ENCODE measurements around the gene TNRC6A. TPM values are rescaled to one million over a fixed set of nuclear protein-coding genes. Genes with fewer than 3 reads are reported as not detected.

TNRC6A gene
- total RNA-seq (2014; rRNA removed) (16.2 and 20.3 TPM in 2 replicates), Bru-seq, nascent RNA (percentile 89 among the genes with signal in this experiment), BruChase-seq, experiment 1, labeled RNA remaining after a 6-hour chase (percentile 86 among the genes with signal in this experiment), BruChase-seq, experiment 2, labeled RNA remaining after a 2-hour chase (percentile 91 among the genes with signal in this experiment)
- long read RNA-seq, partial matches to known transcripts: 13 of 33 reads
- long read RNA-seq, other reads (novel, unspliced or antisense): 20 of 33 reads

- intact Hi-C loops (cut with micrococcal nuclease): loop anchor here (2.0 kb wide), 1 partner anchor 29 kb away; no protein-coding TSS in a partner anchor
- no peaks in the 10 kb centered on the region for H3K27me3 ChIP-seq (ENCODE audit: low read length)
- peak within 1 kb of the TSS; percentile 86 for H3K9ac ChIP-seq (ENCODE audit: low read length)
- H3K9me3 ChIP-seq (ENCODE audit: low read length): no peaks in the 10 kb centered on the region
- ChIA-PET POLR2A (ENCODE audit: unreplicated experiment) (no interaction called here), CTCF (no interaction called here)
- peak within 1 kb of the TSS; percentile 99 for H3K4me2 ChIP-seq (ENCODE audit: low read length)
- no peaks in the 10 kb centered on the region for H3K9me2 ChIP-seq (replicated peaks; ENCODE audit: low read length)
- DNase-seq (peak; percentile 74), ATAC-seq (peak; percentile 87)
- no TSS peak for BruUV-seq (replicated peaks)
- peaks cover 10% of the 10 kb centered on the region; the same call in 1 of the 2 replicates for H4K20me1 ChIP-seq (ENCODE audit: low read length)
- H3K36me3 ChIP-seq (ENCODE audit: low read depth, low read length): peaks cover 13% of the 10 kb centered on the region; the same call in 1 of the 2 replicates
- TF ChIP-seq EZH2phosphoT487 (IDR thresholded peaks at IDR 0.05; ENCODE audit: borderline replicate concordance, low read length) (no peak), EZH2 (IDR thresholded peaks at IDR 0.05; ENCODE audit: low read length, unreplicated experiment) (no peak), CTCF (conservative IDR thresholded peaks at IDR 0.05; ENCODE audit: low read depth, low read length) (no peak)
- H3F3A ChIP-seq (ENCODE audit: low read length, unreplicated experiment): no peaks in the 10 kb centered on the region
- H2AFZ ChIP-seq (ENCODE audit: low read length): peak within 1 kb of the TSS; percentile 82
- H3K4me1 ChIP-seq (ENCODE audit: insufficient read depth, low read length): peaks cover 15% of the 10 kb centered on the region
- peak within 1 kb of the TSS; percentile 75 for H3K4me3 ChIP-seq (ENCODE audit: low read length)
- H3K27ac ChIP-seq (ENCODE audit: low read length): peak within 1 kb of the TSS; percentile 71
- peaks cover 54% of the 10 kb centered on the region for H3K79me2 ChIP-seq (ENCODE audit: low read length)
These were observed at the start of gene TNRC6A for GRCh38 chr16:24729243-24729950. Gene TNRC6A, plus strand, starts transcription at chr16:24729651. Its CDS starts 191 bp downstream, at chr16:24729842.

- ATAC-seq (no peak), DNase-seq (peak; percentile 25)
- ChIA-PET POLR2A (ENCODE audit: unreplicated experiment) (no interaction called here), CTCF (no interaction called here)
- TF ChIP-seq CTCF (conservative IDR thresholded peaks at IDR 0.05; ENCODE audit: low read depth, low read length) (no peak), EZH2 (IDR thresholded peaks at IDR 0.05; ENCODE audit: low read length, unreplicated experiment) (no peak), EZH2phosphoT487 (IDR thresholded peaks at IDR 0.05; ENCODE audit: borderline replicate concordance, low read length) (no peak)
- no peaks in the 10 kb centered on the region for H3K36me3 ChIP-seq (ENCODE audit: low read depth, low read length)
- intact Hi-C loops (cut with micrococcal nuclease): no loop called here
- no peaks in the 10 kb centered on the region for H3K27me3 ChIP-seq (ENCODE audit: low read length)
- H2AFZ ChIP-seq (ENCODE audit: low read length): no peak overlapping the region
- H3K9me3 ChIP-seq (ENCODE audit: low read length): no peaks in the 10 kb centered on the region
- no peaks in the 10 kb centered on the region for H3K79me2 ChIP-seq (ENCODE audit: low read length)
- H3K27ac ChIP-seq (ENCODE audit: low read length): no peak overlapping the region
- no peak overlapping the region for H3K4me2 ChIP-seq (ENCODE audit: low read length)
- H3K4me3 ChIP-seq (ENCODE audit: low read length): no peak overlapping the region
- H3K9me2 ChIP-seq (replicated peaks; ENCODE audit: low read length): no peaks in the 10 kb centered on the region
- BruUV-seq (replicated peaks): no TSS peak
- no peak overlapping the region for H3K9ac ChIP-seq (ENCODE audit: low read length)
- H4K20me1 ChIP-seq (ENCODE audit: low read length): no peaks in the 10 kb centered on the region
- H3F3A ChIP-seq (ENCODE audit: low read length, unreplicated experiment): no peaks in the 10 kb centered on the region
- peaks cover 11% of the 10 kb centered on the region for H3K4me1 ChIP-seq (ENCODE audit: insufficient read depth, low read length)
These were observed 47.7 kb upstream of the TNRC6A start for GRCh38 chr16:24681793-24682192.

GRCh38 chr16:24683250-24683649 lies 46.2 kb upstream of the TNRC6A start:
- no TSS peak for BruUV-seq (replicated peaks)
- no peak overlapping the region for H3K4me3 ChIP-seq (ENCODE audit: low read length)
- no peaks in the 10 kb centered on the region for H3K9me3 ChIP-seq (ENCODE audit: low read length)
- intact Hi-C loops (cut with micrococcal nuclease): no loop called here
- no peaks in the 10 kb centered on the region for H3K27me3 ChIP-seq (ENCODE audit: low read length)
- no peak overlapping the region for H3K9ac ChIP-seq (ENCODE audit: low read length)
- H3K79me2 ChIP-seq (ENCODE audit: low read length): no peaks in the 10 kb centered on the region
- no peaks in the 10 kb centered on the region for H3F3A ChIP-seq (ENCODE audit: low read length, unreplicated experiment)
- H4K20me1 ChIP-seq (ENCODE audit: low read length): no peaks in the 10 kb centered on the region
- TF ChIP-seq EZH2phosphoT487 (IDR thresholded peaks at IDR 0.05; ENCODE audit: borderline replicate concordance, low read length) (no peak), CTCF (conservative IDR thresholded peaks at IDR 0.05; ENCODE audit: low read depth, low read length) (no peak), EZH2 (IDR thresholded peaks at IDR 0.05; ENCODE audit: low read length, unreplicated experiment) (no peak)
- no peak overlapping the region for H3K4me2 ChIP-seq (ENCODE audit: low read length)
- peaks cover 11% of the 10 kb centered on the region for H3K4me1 ChIP-seq (ENCODE audit: insufficient read depth, low read length)
- H3K36me3 ChIP-seq (ENCODE audit: low read depth, low read length): no peaks in the 10 kb centered on the region
- POLR2A ChIA-PET (ENCODE audit: unreplicated experiment): no interaction called here
- H3K9me2 ChIP-seq (replicated peaks; ENCODE audit: low read length): no peaks in the 10 kb centered on the region
- CTCF ChIA-PET: no interaction called here
- no peak overlapping the region for H2AFZ ChIP-seq (ENCODE audit: low read length)
- DNase-seq (no peak), ATAC-seq (no peak)
- no peak overlapping the region for H3K27ac ChIP-seq (ENCODE audit: low read length)

Data from PC-3 (cell line).